Right lobe of liver (tissue), 6 donors: Measurements from ENCODE around the gene CETN3. TPM values are rescaled to one million over a fixed set of nuclear protein-coding genes. Genes with fewer than 3 reads are reported as not detected.

ENCODE experiments used
- ATAC-seq, 4 donors: fragments of 200-7000 bp; cut with Tn5 transposase; one replicate each; pipeline ENCODE4 v1.9.1; 2020; ENCODE audit warnings: mild to moderate bottlenecking in 4 of 4, moderate library complexity in 4 of 4
- DNase-seq, 3 donors: peaks; one replicate each; pipeline ENCODE4 v3.0.0-alpha.2; 2020
- H3K27ac ChIP-seq, 3 donors: fragments of 200-600 bp; one replicate each; pipeline ENCODE4 v1.8.0; 2022
- H3K27me3 ChIP-seq, 2 donors: fragments of 200-600 bp; one replicate each; pipeline ENCODE4 v1.8.0; 2022
- H3K36me3 ChIP-seq, 4 donors: fragments of 200-600 bp; sonication (generic) in 1 of 4; one replicate each; pipeline versions ENCODE4 v1.5.1 to v1.8.0; 2017 to 2022; ENCODE audit warnings: control low read depth in 1 of 4
- H3K4me1 ChIP-seq, 4 donors: fragments of 200-600 bp; sonication (generic) in 1 of 4; one replicate each; pipeline versions ENCODE4 v1.5.1 to v1.8.0; 2017 to 2022; ENCODE audit warnings: control low read depth in 1 of 4
- H3K4me3 ChIP-seq, 3 donors: fragments of 200-600 bp; one replicate each; pipeline ENCODE4 v1.8.0; 2022
- H3K9me3 ChIP-seq, 4 donors: fragments of 200-600 bp; sonication (generic) in 1 of 4; one replicate each; pipeline versions ENCODE4 v1.5.1 to v1.8.0; 2017 to 2022; ENCODE audit warnings: control low read depth in 1 of 4
- CTCF ChIP-seq, 4 donors: fragments of 200-600 bp in 3 of 4; fragments of 450-650 bp in 1 of 4; IDR thresholded peaks; one replicate each; pipeline versions ENCODE4 v1.5.1 to v1.8.0; 2016 to 2022; ENCODE audit warnings: antibody characterized with exemption in 4 of 4, mild to moderate bottlenecking in 2 of 4
- POLR2A ChIP-seq: fragments of 450-650 bp; IDR thresholded peaks from one replicate; pipeline ENCODE4 v1.6.1; 2017; ENCODE audit warnings: antibody characterized with exemption, mild to moderate bottlenecking
- WGBS: methylation state at CpG from one replicate; pipeline ENCODE4 v1.1.6; 2018; ENCODE audit warnings: low coverage, low lambda C conversion rate; ENCODE audit not compliant: insufficient coverage; ENCODE audit errors: missing lambda C conversion rate; 5-methylcytosine and 5-hydroxymethylcytosine counted together
- intact Hi-C, 2 donors: fragments of 100-400 bp; cut with DNase I; formaldehyde crosslinking; loops; one replicate each; pipeline versions ENCODE4 v1.11.2 to v1.14.1; 2022
- total RNA-seq, 6 experiments: library from RNA; depleted of rRNA in 2 of 6; stranded (reverse); fragments of >200 nt in 2 of 6; fragmentation: NEBNext Ultra II Directional in 3 of 6; extraction: Animal tissue kit (Norgen Biotek cat#: 25700) in 3 of 6; gene quantifications; one replicate each; pipeline versions ENCODE4 v1.1.0 to v1.2.4, GENCODE V29; 2016 to 2023
- donor health status: DM: no; HTN: yes; CAD: no.
- donor health status: DM: no; HTN: no; CAD: no.
- donor health status: DM: no; HTN: no; CAD: no.
- donor health status: DM: no; HTN: yes; CAD: no.
- donor health status: DM: no; HTN: yes; CAD: no.

The CETN3 gene
- total RNA-seq, 6 experiments from 2014 or later: 4.2 to 8.0 (median 6.9) TPM

GRCh38 chr5:90399251-90399650 is 10.3 kb downstream of the CETN3 start:
- H3K4me1 ChIP-seq: no peaks in the 10 kb centered on the region
- DNase-seq: no peak
- H3K27me3 ChIP-seq: no peaks in the 10 kb centered on the region
- H3K27ac ChIP-seq: no peak overlapping the region
- H3K4me3 ChIP-seq: no peak overlapping the region
- no peak for TF ChIP-seq POLR2A
- no peak for TF ChIP-seq CTCF (IDR thresholded peaks at IDR 0.05)
- no peak for ATAC-seq
- no peaks in the 10 kb centered on the region for H3K9me3 ChIP-seq
- intact Hi-C loops: no loop called here
- peaks cover 0 to 6% (median 0%) of the 10 kb centered on the region in 4 donors for H3K36me3 ChIP-seq
- WGBS: 95% methylated on average over 4 of the region's 4 CpGs

- Histone ChIP-seq H3K27ac (no peak overlapping the region), H3K4me1 (no peaks in the 10 kb centered on the region), H3K9me3 (no peaks in the 10 kb centered on the region), H3K36me3 (peaks cover 0 to 6% (median 0%) of the 10 kb centered on the region in 4 donors), H3K4me3 (no peak overlapping the region), H3K27me3 (no peaks in the 10 kb centered on the region)
- intact Hi-C loops: no loop called here
- DNase-seq: no peak
- ATAC-seq: no peak
- no peak for TF ChIP-seq POLR2A
- no peak for TF ChIP-seq CTCF (IDR thresholded peaks at IDR 0.05)
- WGBS: 83% methylated on average over 1 of the region's 2 CpGs
Measured at GRCh38 chr5:90398726-90399125, 10.8 kb downstream of the CETN3 start.

- DNase-seq (no peak), ATAC-seq (no peak)
- H3K27ac ChIP-seq: no peak overlapping the region
- no peaks in the 10 kb centered on the region for H3K4me1 ChIP-seq
- H3K9me3 ChIP-seq: no peaks in the 10 kb centered on the region
- H3K4me3 ChIP-seq: no peak overlapping the region
- intact Hi-C loops: no loop called here
- no peak for TF ChIP-seq POLR2A
- TF ChIP-seq CTCF (IDR thresholded peaks at IDR 0.05): no peak
- 94% methylated on average over 2 of the region's 2 CpGs for WGBS
- H3K36me3 ChIP-seq: peaks cover 0 to 6% (median 0%) of the 10 kb centered on the region in 4 donors
- no peaks in the 10 kb centered on the region for H3K27me3 ChIP-seq
Measured at GRCh38 chr5:90395005-90395404, 14.6 kb downstream of the CETN3 start.

- 70% methylated on average over 3 of the region's 3 CpGs for WGBS
- Histone ChIP-seq H3K4me1 (no peaks in the 10 kb centered on the region), H3K36me3 (no peaks in the 10 kb centered on the region), H3K27ac (no peak overlapping the region), H3K27me3 (no peaks in the 10 kb centered on the region), H3K9me3 (no peaks in the 10 kb centered on the region), H3K4me3 (no peak overlapping the region)
- no peak for DNase-seq
- intact Hi-C loops: no loop called here
- TF ChIP-seq POLR2A: no peak
- no peak for TF ChIP-seq CTCF (IDR thresholded peaks at IDR 0.05)
- no peak for ATAC-seq
Measured at GRCh38 chr5:90390928-90391327, 18.6 kb downstream of the CETN3 start.

GRCh38 chr5:90390326-90390725 is 19.2 kb downstream of the CETN3 start:
- DNase-seq (no peak), ATAC-seq (no peak)
- Histone ChIP-seq H3K27me3 (no peaks in the 10 kb centered on the region), H3K4me3 (no peak overlapping the region), H3K9me3 (no peaks in the 10 kb centered on the region), H3K4me1 (no peaks in the 10 kb centered on the region), H3K36me3 (no peaks in the 10 kb centered on the region), H3K27ac (no peak overlapping the region)
- TF ChIP-seq POLR2A (no peak), CTCF (IDR thresholded peaks at IDR 0.05) (no peak)
- WGBS: 89% methylated on average over 2 of the region's 2 CpGs
- intact Hi-C loops: no loop called here
